ENCODE results near the gene CNTNAP5. TPM values are rescaled to one million over a fixed set of nuclear protein-coding genes. Genes with fewer than 3 reads are reported as not detected.

CNTNAP5 gene
- total and polyA plus RNA-seq, 2 of the 8 experiments (the other 6 are each of a cell fraction or from before 2014, with no cell fraction given): 0.11 to 0.76 TPM

- H3K27me3 ChIP-seq (replicated peaks in 1 of 4; ENCODE audit: control insufficient read depth in 3 of 4, extremely low read depth in 1 of 4, insufficient read depth in 3 of 4, low read length in 3 of 4): no peaks in the 10 kb centered on the region
- no peak overlapping the region for H3K23ac ChIP-seq (ENCODE audit: insufficient read length)
- POLR2A ChIA-PET (ENCODE audit: partially characterized antibody): no interaction called here
- no peaks in the 10 kb centered on the region for H4K20me1 ChIP-seq (replicated peaks in 1 of 2; ENCODE audit: control insufficient read depth in 1 of 2, insufficient read depth in 2 of 2, low read length in 2 of 2)
- no peak overlapping the region for H2AK5ac ChIP-seq (ENCODE audit: low read depth, low read length)
- no peak overlapping the region for H2BK5ac ChIP-seq (ENCODE audit: low read depth, low read length)
- no peak overlapping the region for H3K56ac ChIP-seq (replicated peaks; ENCODE audit: insufficient read length, low read depth, low read length)
- no peak overlapping the region for H3K4me3 ChIP-seq (ENCODE audit: extremely low read depth in 1 of 4, insufficient read depth in 2 of 4, low read depth in 3 of 4, low read length in 4 of 4)
- no peak overlapping the region for H4K5ac ChIP-seq (ENCODE audit: insufficient read length, low read depth, low read length)
- no peak overlapping the region for H3K4me2 ChIP-seq (ENCODE audit: insufficient read depth in 1 of 2, low read depth in 2 of 2, low read length in 2 of 2)
- CTCF ChIA-PET (ENCODE audit: partially characterized antibody): no interaction called here
- H3K79me1 ChIP-seq (ENCODE audit: low read depth, low read length): no peaks in the 10 kb centered on the region
- no peak overlapping the region for H3K4ac ChIP-seq (replicated peaks; ENCODE audit: insufficient read length, low read depth, low read length)
- 79% methylated on average over 7 of the region's 7 CpGs; no CpG with 5 or more reads in 1 of the 2 experiments for whole genome bisulfite sequencing, 2 experiments (ENCODE audit: extremely low coverage in 1 of 2, insufficient coverage in 1 of 2, insufficient read length in 1 of 2, insufficient replicate concordance in 2 of 2, low coverage in 1 of 2, low lambda C conversion rate in 2 of 2, missing lambda C conversion rate in 1 of 2)
- H3K18ac ChIP-seq (ENCODE audit: extremely low read depth, low read length): no peak overlapping the region
- FAIRE-seq: no peak
- no peak overlapping the region for H2BK15ac ChIP-seq (ENCODE audit: low read length)
- H3K79me2 ChIP-seq (ENCODE audit: control insufficient read depth in 1 of 2, insufficient read depth in 2 of 2, low read length in 2 of 2): no peaks in the 10 kb centered on the region
- no peaks in the 10 kb centered on the region for H3K9me3 ChIP-seq (ENCODE audit: insufficient read depth in 2 of 2, low read depth in 1 of 2, low read length in 1 of 2)
- H4K8ac ChIP-seq (ENCODE audit: extremely low read depth, insufficient read depth, low read length): no peak overlapping the region
- no peaks in the 10 kb centered on the region for H3K23me2 ChIP-seq (ENCODE audit: low read depth, low read length)
- H3K14ac ChIP-seq (ENCODE audit: insufficient read length): no peak overlapping the region
- H3K9ac ChIP-seq (replicated peaks in 1 of 4; ENCODE audit: extremely low read depth in 1 of 4, low read depth in 3 of 4, low read length in 3 of 4): no peak overlapping the region
- no peak overlapping the region for H2AFZ ChIP-seq (ENCODE audit: low read length)
- H2BK12ac ChIP-seq (ENCODE audit: low read depth, low read length): no peak overlapping the region
- no peak overlapping the region for H3K27ac ChIP-seq (ENCODE audit: low read depth, low read length)
- H2BK120ac ChIP-seq (replicated peaks; ENCODE audit: low read depth, low read length): no peak overlapping the region
- H4K91ac ChIP-seq (replicated peaks; ENCODE audit: insufficient read length, low read length): no peak overlapping the region
- no peaks in the 10 kb centered on the region for H3K36me3 ChIP-seq (ENCODE audit: control insufficient read depth in 2 of 4, insufficient read depth in 4 of 4, low read length in 3 of 4)
- H3K4me1 ChIP-seq (replicated peaks in 1 of 4; ENCODE audit: control insufficient read depth in 3 of 4, insufficient read depth in 4 of 4, low read length in 3 of 4): no peaks in the 10 kb centered on the region; a peak in 1 of 7 replicates
- no peak overlapping the region for H2BK20ac ChIP-seq (ENCODE audit: low read length)
- no peak for DNase-seq (ENCODE audit: low read depth in 1 of 2, low spot score in 2 of 2)
- no peak for TF ChIP-seq SRF (IDR thresholded peaks at IDR 0.05; ENCODE audit: low read depth, low read length)
- no peak for TF ChIP-seq NANOG (IDR thresholded peaks at IDR 0.05; ENCODE audit: insufficient read depth, low read depth, low read length, poor library complexity, severe bottlenecking)
- TF ChIP-seq RXRA (IDR thresholded peaks at IDR 0.05; ENCODE audit: insufficient read depth, low read depth, low read length): no peak
- no peak for TF ChIP-seq ZNF274 (IDR thresholded peaks at IDR 0.05; ENCODE audit: borderline replicate concordance, extremely low read depth, low read length)
- TF ChIP-seq CHD2 (IDR thresholded peaks at IDR 0.05; ENCODE audit: low read length): no peak
- TF ChIP-seq ASH2L (IDR thresholded peaks at IDR 0.05; ENCODE audit: low read length): no peak
- TF ChIP-seq JUND (IDR thresholded peaks at IDR 0.05; ENCODE audit: low read length): 0 out of 2 replicates have a peak, but pooled peaks have one; percentile 49
- no peak for TF ChIP-seq CTBP2 (IDR thresholded peaks at IDR 0.05; ENCODE audit: borderline replicate concordance, insufficient read depth, insufficient read length, low read length)
- no peak for TF ChIP-seq YY1 (IDR thresholded peaks at IDR 0.05; ENCODE audit: low read depth, low read length)
- no peak for TF ChIP-seq CHD1 (IDR thresholded peaks at IDR 0.05; ENCODE audit: low read depth, low read length)
- TF ChIP-seq TEAD4 (IDR thresholded peaks at IDR 0.05; ENCODE audit: low read depth, low read length): peak; percentile 24; the same call in 1 of the 2 replicates
- TF ChIP-seq EP300 (IDR thresholded peaks at IDR 0.05; ENCODE audit: borderline replicate concordance in 1 of 2, low read depth in 2 of 2, low read length in 2 of 2): no peak
- peak; percentile 70 for TF ChIP-seq BACH1 (IDR thresholded peaks at IDR 0.05; ENCODE audit: low read length)
Observed at GRCh38 chr2:124286089-124286783, 261.1 kb downstream of the CNTNAP5 start.

Measured in H1 (cell line).